SU-DHL-6 (cell line): ENCODE results near the gene HELT.

ENCODE experiments used
- CTCF ChIP-seq: fragments of 200-600 bp; sonication (generic); IDR thresholded peaks from one replicate; pipeline ENCODE4 v1.5.1; 2017; ENCODE audit warnings: antibody characterized with exemption, mild to moderate bottlenecking, low read length, moderate library complexity; ENCODE audit not compliant: insufficient read depth, poor library complexity, severe bottlenecking
- EZH2phosphoT487 ChIP-seq: fragments of 200-600 bp; sonication (generic), shearing (Covaris generic); conservative IDR thresholded peaks from 2 replicates; pipeline ENCODE4 v1.6.1; 2018; ENCODE audit warnings: mild to moderate bottlenecking, antibody characterized with exemption, low read length, moderate library complexity, mixed read lengths

DNA sequence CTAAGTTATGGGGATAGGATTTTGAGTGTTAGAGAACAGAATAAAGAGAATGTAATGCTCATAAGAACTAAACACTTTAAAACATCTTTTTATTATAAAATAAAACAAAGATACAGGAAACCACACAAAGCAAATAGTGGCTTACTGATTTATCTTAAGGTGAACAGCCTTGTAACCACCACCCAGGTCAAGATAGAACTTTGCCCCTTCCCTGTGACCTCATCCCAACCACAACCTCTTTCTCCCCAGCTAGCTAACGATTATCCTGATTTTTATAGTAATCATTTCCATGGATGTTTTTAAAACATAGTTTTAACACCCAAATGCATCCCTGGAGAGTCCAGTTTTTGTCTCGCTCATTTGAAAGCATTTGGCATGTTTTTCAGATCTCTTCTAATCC is 17.0 kb downstream of the HELT start:
- TF ChIP-seq CTCF (no peak), EZH2phosphoT487 (no peak)
